UCSD-AML1 (cell line): Measurements from ENCODE around the gene DDX56.

Source experiments
- DNase-seq: peaks from one replicate; lab custom pipeline; 2025; ENCODE audit not compliant: unreplicated experiment; lab: John Stamatoyannopoulos, UW

Gene DDX56, protein sequence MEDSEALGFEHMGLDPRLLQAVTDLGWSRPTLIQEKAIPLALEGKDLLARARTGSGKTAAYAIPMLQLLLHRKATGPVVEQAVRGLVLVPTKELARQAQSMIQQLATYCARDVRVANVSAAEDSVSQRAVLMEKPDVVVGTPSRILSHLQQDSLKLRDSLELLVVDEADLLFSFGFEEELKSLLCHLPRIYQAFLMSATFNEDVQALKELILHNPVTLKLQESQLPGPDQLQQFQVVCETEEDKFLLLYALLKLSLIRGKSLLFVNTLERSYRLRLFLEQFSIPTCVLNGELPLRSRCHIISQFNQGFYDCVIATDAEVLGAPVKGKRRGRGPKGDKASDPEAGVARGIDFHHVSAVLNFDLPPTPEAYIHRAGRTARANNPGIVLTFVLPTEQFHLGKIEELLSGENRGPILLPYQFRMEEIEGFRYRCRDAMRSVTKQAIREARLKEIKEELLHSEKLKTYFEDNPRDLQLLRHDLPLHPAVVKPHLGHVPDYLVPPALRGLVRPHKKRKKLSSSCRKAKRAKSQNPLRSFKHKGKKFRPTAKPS

GRCh38 chr7:44573464-44574286, at the start of gene DDX56:
DDX56 (minus strand) TSS chr7:44573908; CDS start chr7:44573895, 13 bp downstream.
- DNase-seq, result peak; percentile 86

DNA sequence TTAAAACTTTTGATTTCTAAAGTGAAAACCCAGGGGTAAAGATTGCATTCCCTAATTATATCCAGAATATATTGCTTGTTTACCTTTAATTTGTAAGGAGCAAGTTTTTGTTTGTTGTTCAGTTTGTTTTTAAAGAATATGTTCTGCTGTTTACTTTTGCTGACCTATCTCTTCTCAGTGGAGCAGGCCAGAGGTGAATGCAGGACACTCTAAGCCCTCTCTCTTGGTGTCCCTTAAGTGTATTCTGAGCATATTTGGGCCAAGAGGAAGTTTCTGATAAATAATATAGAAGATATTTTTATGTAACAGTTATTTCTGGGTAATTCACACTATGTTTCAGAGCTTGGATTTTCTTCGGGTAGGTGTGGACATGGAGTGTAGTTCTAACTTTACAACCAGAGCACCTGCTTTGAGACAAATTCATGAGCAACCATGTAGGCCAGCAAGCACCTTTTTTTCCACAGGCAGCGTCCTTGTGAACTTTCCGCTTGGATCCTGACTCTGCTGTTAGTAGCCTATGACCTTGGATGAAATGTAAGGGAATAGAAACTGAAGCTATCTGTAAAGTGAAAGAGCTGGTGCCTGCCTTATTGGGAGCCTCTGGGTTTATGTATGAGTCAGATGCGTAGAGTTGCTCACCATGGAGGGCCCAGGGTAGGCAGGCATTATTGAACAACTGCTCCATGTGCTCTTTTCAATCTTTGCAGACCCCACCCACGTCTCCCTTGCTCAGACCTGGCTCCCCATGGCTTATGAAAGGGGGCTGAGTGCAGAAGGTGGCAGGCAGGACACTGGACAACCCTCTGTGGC, 48.8 kb upstream of the DDX56 start:
- no peak for DNase-seq

- DNase-seq, result no peak
Observed at GRCh38 chr7:44621750-44622103, 48.0 kb upstream of the DDX56 start.

- DNase-seq, result no peak
Observed at GRCh38 chr7:44621034-44621749, 47.5 kb upstream of the DDX56 start.

- no peak for DNase-seq
Observed at GRCh38 chr7:44618753-44619152, 45.0 kb upstream of the DDX56 start.

DNA sequence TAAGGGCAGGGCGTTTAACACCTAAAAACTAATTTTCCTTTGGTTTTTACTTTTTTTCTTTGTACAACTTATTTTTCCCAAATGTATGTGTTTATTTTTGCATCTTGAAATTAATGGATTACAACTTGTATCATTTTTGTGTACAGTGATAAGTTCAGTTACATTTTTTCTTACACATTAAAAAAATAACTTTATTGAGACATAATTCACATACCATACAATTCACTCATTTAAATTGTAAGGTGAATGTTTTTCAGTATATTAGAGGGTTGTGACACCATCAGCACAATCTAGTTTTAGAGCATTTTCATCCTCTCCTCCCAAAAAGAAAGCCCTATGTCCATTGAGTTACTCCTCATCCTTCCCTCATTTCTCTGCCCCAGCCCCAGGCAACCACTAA, 44.3 kb upstream of the DDX56 start:
- no peak for DNase-seq

GRCh38 chr7:44617225-44617890, 43.6 kb upstream of the DDX56 start:
- no peak for DNase-seq

DNA sequence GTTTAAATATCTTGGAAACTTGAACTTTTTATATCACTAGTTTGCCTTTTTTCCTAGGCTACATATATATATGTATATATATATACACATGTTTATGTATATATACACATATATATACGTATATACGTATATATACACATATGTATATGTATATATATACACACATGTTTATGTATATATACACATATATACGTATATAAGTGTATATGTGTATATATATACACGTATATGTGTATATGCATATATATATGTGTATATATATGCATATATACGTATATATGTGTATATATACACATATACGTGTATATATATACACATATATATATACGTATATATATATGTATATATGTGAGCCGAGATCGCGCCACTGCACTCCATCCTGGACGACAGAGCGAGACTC, 42.8 kb upstream of the DDX56 start:
- no peak for DNase-seq

DNA sequence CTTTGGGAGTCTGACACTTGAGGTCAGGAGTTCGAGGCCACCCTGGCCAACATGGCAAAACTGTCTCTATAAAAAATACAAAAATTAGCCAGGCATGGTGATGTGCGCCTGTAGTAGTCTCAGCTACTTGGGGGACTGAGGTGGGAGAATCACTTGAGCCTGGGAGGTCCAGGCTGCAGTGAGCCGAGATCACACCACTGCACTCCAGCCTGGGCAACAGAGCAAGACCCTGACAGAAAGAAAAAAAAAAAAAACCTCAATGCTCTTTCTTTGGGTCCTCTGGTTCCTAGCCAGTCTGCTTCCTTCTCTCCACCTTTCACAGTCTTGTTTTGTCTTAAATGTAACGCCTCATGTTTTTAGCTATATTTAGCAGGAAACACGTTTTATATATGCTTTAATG, 42.1 kb upstream of the DDX56 start:
- DNase-seq, result no peak

- peak; percentile 11 for DNase-seq
Observed at GRCh38 chr7:44615149-44615611, 41.5 kb upstream of the DDX56 start.

- no peak for DNase-seq
Observed at GRCh38 chr7:44609829-44610228, 36.1 kb upstream of the DDX56 start.

- DNase-seq, result peak; percentile 31
Observed at GRCh38 chr7:44608916-44609648, 35.4 kb upstream of the DDX56 start.

GRCh38 chr7:44607141-44608068, 33.7 kb upstream of the DDX56 start:
- no peak for DNase-seq

- peak; percentile 90 for DNase-seq
Observed at GRCh38 chr7:44606341-44607140, 32.8 kb upstream of the DDX56 start, which contains the start of gene OGDH. OGDH (plus strand) TSS chr7:44606627; CDS start chr7:44624344, 17,717 bp downstream.

- no peak for DNase-seq
Observed at GRCh38 chr7:44604941-44605340, 31.2 kb upstream of the DDX56 start.

- no peak for DNase-seq
Observed at GRCh38 chr7:44603193-44603592, 29.5 kb upstream of the DDX56 start.

GRCh38 chr7:44602576-44602910, 28.8 kb upstream of the DDX56 start:
- DNase-seq, result no peak
